Cortex of kidney (tissue), 1 donor: Measurements from ENCODE around the gene NKX1-1.

Experiments
- DNase-seq: peaks from one replicate; lab custom pipeline; 2025; lab: John Stamatoyannopoulos, UW

The NKX1-1 gene

GRCh38 chr4:1416948-1417260 is 10.7 kb upstream of the NKX1-1 start:
- DNase-seq = no peak

- no peak for DNase-seq
Observed at GRCh38 chr4:1416051-1416947, 10.1 kb upstream of the NKX1-1 start.

- DNase-seq = no peak
Observed at GRCh38 chr4:1415681-1415981, 9.4 kb upstream of the NKX1-1 start.

GRCh38 chr4:1414831-1415680 is 8.8 kb upstream of the NKX1-1 start:
- no peak for DNase-seq

- no peak for DNase-seq
Observed at GRCh38 chr4:1413687-1414479, 7.6 kb upstream of the NKX1-1 start.

GRCh38 chr4:1413204-1413663 is 7.0 kb upstream of the NKX1-1 start:
- DNase-seq = no peak

GRCh38 chr4:1412376-1413203 is 6.3 kb upstream of the NKX1-1 start:
- no peak for DNase-seq

- no peak for DNase-seq
Observed at GRCh38 chr4:1411436-1412375, 5.5 kb upstream of the NKX1-1 start.

GRCh38 chr4:1410491-1411325 is 4.5 kb upstream of the NKX1-1 start:
- no peak for DNase-seq

- DNase-seq = no peak
Observed at GRCh38 chr4:1409491-1410425, 3.5 kb upstream of the NKX1-1 start.

- no peak for DNase-seq
Observed at GRCh38 chr4:1409079-1409478, 2.8 kb upstream of the NKX1-1 start.

GRCh38 chr4:1408418-1408817 is 2.2 kb upstream of the NKX1-1 start:
- no peak for DNase-seq

- no peak for DNase-seq
Observed at GRCh38 chr4:1407657-1408333, 1.6 kb upstream of the NKX1-1 start.

GRCh38 chr4:1406981-1407656 is 877 bp upstream of the NKX1-1 start:
- DNase-seq = no peak

- no peak for DNase-seq
Observed at GRCh38 chr4:1405636-1406393, 427 bp downstream of the NKX1-1 start.

- DNase-seq = no peak
Observed at GRCh38 chr4:1405254-1405635, 997 bp downstream of the NKX1-1 start.
